Ammon's horn (tissue), 1 donor: ENCODE data around the gene VPS54.
"Not testable (repeated sequence)": the region's sequence is repeated elsewhere in the genome, so short reads cannot be mapped to it uniquely, and the experiment has no call there.

Experiments
- DNase-seq: peaks from one replicate; pipeline ENCODE4 v3.0.0-alpha.2; 2016; ENCODE audit warnings: low spot score

Gene VPS54

GRCh38 chr2:63992061-63992685 is 27.1 kb downstream of the VPS54 start:
- no peak for DNase-seq

GRCh38 chr2:63991173-63991999 is 27.8 kb downstream of the VPS54 start:
- DNase-seq, result not testable (repeated sequence)

GRCh38 chr2:63990072-63990471 is 29.2 kb downstream of the VPS54 start:
- DNase-seq, result no peak

GRCh38 chr2:63988842-63989436 is 30.3 kb downstream of the VPS54 start:
- not testable (repeated sequence) for DNase-seq

GRCh38 chr2:63984606-63985359 is 34.4 kb downstream of the VPS54 start:
- DNase-seq, result no peak

GRCh38 chr2:63983986-63984605 is 35.1 kb downstream of the VPS54 start:
- no peak for DNase-seq

GRCh38 chr2:63982335-63982734 is 36.9 kb downstream of the VPS54 start:
- no peak for DNase-seq

- DNase-seq, result no peak
Observed at GRCh38 chr2:63981702-63982103, 37.5 kb downstream of the VPS54 start.

- no peak for DNase-seq
Observed at GRCh38 chr2:63980794-63981193, 38.4 kb downstream of the VPS54 start.

GRCh38 chr2:63977904-63978303 is 41.3 kb downstream of the VPS54 start:
- DNase-seq, result no peak

GRCh38 chr2:63976125-63976510 is 43.1 kb downstream of the VPS54 start:
- no peak for DNase-seq

GRCh38 chr2:63975437-63976124 is 43.6 kb downstream of the VPS54 start:
- DNase-seq, result no peak

- DNase-seq, result not testable (repeated sequence)
Observed at GRCh38 chr2:63975036-63975435, 44.2 kb downstream of the VPS54 start.

- no peak for DNase-seq
Observed at GRCh38 chr2:63962186-63962585, 57.0 kb downstream of the VPS54 start.

GRCh38 chr2:63950414-63950813 is 68.8 kb downstream of the VPS54 start:
- DNase-seq, result no peak

GRCh38 chr2:63942788-63943187 is 76.4 kb downstream of the VPS54 start:
- DNase-seq, result no peak

- not testable (repeated sequence) for DNase-seq
Observed at GRCh38 chr2:63932104-63932503, 87.1 kb downstream of the VPS54 start.

GRCh38 chr2:63926815-63927214 is 92.4 kb downstream of the VPS54 start:
- no peak for DNase-seq

GRCh38 chr2:63914311-63914710 is 104.9 kb downstream of the VPS54 start:
- DNase-seq, result no peak

- no peak for DNase-seq
Observed at GRCh38 chr2:63903003-63903402, 116.2 kb downstream of the VPS54 start.

GRCh38 chr2:63902149-63902548 is 117.1 kb downstream of the VPS54 start:
- DNase-seq, result no peak
